ENCODE results near the gene PRR23E.

Gene PRR23E

GRCh38 chr3:127150513-127151250 lies 42.2 kb upstream of the PRR23E start:
- no peak for TF ChIP-seq CTCF (conservative IDR thresholded peaks at IDR 0.05; ENCODE audit: low read depth, low read length)
- H3K4me3 ChIP-seq (ENCODE audit: low read length), result no peak overlapping the region
- no peak for DNase-seq (ENCODE audit: low read depth)

- no peak for TF ChIP-seq CTCF (conservative IDR thresholded peaks at IDR 0.05; ENCODE audit: low read depth, low read length)
- no peak for DNase-seq (ENCODE audit: low read depth)
Measured at GRCh38 chr3:127151251-127151564, 41.7 kb upstream of the PRR23E start.

GRCh38 chr3:127151992-127152650 lies 40.8 kb upstream of the PRR23E start:
- H3K4me3 ChIP-seq (ENCODE audit: low read length), result no peak overlapping the region
- DNase-seq (ENCODE audit: low read depth), result peak; percentile 28
- TF ChIP-seq CTCF (conservative IDR thresholded peaks at IDR 0.05; ENCODE audit: low read depth, low read length), result no peak

More at GRCh38 chr3:127151251-127151564, 41.7 kb upstream of the PRR23E start:
- H3K4me3 ChIP-seq (ENCODE audit: low read length), result no peak overlapping the region

- H3K4me3 ChIP-seq (ENCODE audit: low read length), result no peak overlapping the region
- TF ChIP-seq CTCF (conservative IDR thresholded peaks at IDR 0.05; ENCODE audit: low read depth, low read length), result no peak
- no peak for DNase-seq (ENCODE audit: low read depth)
Measured at GRCh38 chr3:127152684-127153505, 40.0 kb upstream of the PRR23E start.

GRCh38 chr3:127153506-127153815 lies 39.5 kb upstream of the PRR23E start:
- TF ChIP-seq CTCF (conservative IDR thresholded peaks at IDR 0.05; ENCODE audit: low read depth, low read length), result no peak
- no peak overlapping the region for H3K4me3 ChIP-seq (ENCODE audit: low read length)

GRCh38 chr3:127156338-127157050 lies 36.4 kb upstream of the PRR23E start:
- H3K4me3 ChIP-seq (ENCODE audit: low read length), result no peak overlapping the region
- TF ChIP-seq CTCF (conservative IDR thresholded peaks at IDR 0.05; ENCODE audit: low read depth, low read length), result no peak
- no peak for DNase-seq (ENCODE audit: low read depth)

More at GRCh38 chr3:127153506-127153815, 39.5 kb upstream of the PRR23E start:
- no peak for DNase-seq (ENCODE audit: low read depth)
